Measurements from ENCODE around the gene RPL27A.

- TF ChIP-seq, protein P1, sequence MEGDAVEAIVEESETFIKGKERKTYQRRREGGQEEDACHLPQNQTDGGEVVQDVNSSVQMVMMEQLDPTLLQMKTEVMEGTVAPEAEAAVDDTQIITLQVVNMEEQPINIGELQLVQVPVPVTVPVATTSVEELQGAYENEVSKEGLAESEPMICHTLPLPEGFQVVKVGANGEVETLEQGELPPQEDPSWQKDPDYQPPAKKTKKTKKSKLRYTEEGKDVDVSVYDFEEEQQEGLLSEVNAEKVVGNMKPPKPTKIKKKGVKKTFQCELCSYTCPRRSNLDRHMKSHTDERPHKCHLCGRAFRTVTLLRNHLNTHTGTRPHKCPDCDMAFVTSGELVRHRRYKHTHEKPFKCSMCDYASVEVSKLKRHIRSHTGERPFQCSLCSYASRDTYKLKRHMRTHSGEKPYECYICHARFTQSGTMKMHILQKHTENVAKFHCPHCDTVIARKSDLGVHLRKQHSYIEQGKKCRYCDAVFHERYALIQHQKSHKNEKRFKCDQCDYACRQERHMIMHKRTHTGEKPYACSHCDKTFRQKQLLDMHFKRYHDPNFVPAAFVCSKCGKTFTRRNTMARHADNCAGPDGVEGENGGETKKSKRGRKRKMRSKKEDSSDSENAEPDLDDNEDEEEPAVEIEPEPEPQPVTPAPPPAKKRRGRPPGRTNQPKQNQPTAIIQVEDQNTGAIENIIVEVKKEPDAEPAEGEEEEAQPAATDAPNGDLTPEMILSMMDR (IDR thresholded peaks at IDR 0.05), result no peak
- TF ChIP-seq POLR2A (IDR thresholded peaks at IDR 0.05), result no peak
Measured at GRCh38 chr11:8686325-8686724, 3.7 kb downstream of the RPL27A start.
